Amniotic epithelial cell (primary cell): Measurements from ENCODE around the gene GMPPA.

Source experiments
- DNase-seq: peaks from one replicate; pipeline ENCODE4 v3.0.0-alpha.2; 2010; ENCODE audit warnings: low read depth

GMPPA gene

GRCh38 chr2:219486380-219486959 is 12.2 kb upstream of the GMPPA start:
- no peak for DNase-seq

GRCh38 chr2:219488149-219488843 is 10.4 kb upstream of the GMPPA start:
- no peak for DNase-seq

- DNase-seq, result no peak
These were observed 9.9 kb upstream of the GMPPA start for GRCh38 chr2:219488844-219489194.

- DNase-seq, result no peak
These were observed 9.4 kb upstream of the GMPPA start for GRCh38 chr2:219489315-219489714.

- no peak for DNase-seq
These were observed 8.5 kb upstream of the GMPPA start for GRCh38 chr2:219490186-219490585.

GRCh38 chr2:219490600-219491130 is 8.0 kb upstream of the GMPPA start:
- DNase-seq, result no peak

GRCh38 chr2:219491278-219491963 is 7.3 kb upstream of the GMPPA start:
- no peak for DNase-seq

GRCh38 chr2:219492575-219492974 is 6.1 kb upstream of the GMPPA start:
- no peak for DNase-seq

GRCh38 chr2:219493086-219493485 is 5.6 kb upstream of the GMPPA start:
- no peak for DNase-seq

GRCh38 chr2:219494952-219495530 is 3.6 kb upstream of the GMPPA start:
- DNase-seq, result no peak

GRCh38 chr2:219495531-219496122 is 3.1 kb upstream of the GMPPA start:
- DNase-seq, result peak; percentile 75

GRCh38 chr2:219496247-219496824 is 2.4 kb upstream of the GMPPA start:
- no peak for DNase-seq

- no peak for DNase-seq
These were observed 1.7 kb upstream of the GMPPA start for GRCh38 chr2:219496825-219497494.

GRCh38 chr2:219497495-219498279 is 1.0 kb upstream of the GMPPA start:
- DNase-seq, result peak; percentile 82

GRCh38 chr2:219499058-219499307 is 292 bp downstream of the GMPPA start:
- DNase-seq, result no peak

GRCh38 chr2:219499555-219499954 is 864 bp downstream of the GMPPA start:
- no peak for DNase-seq

- peak; percentile 57 for DNase-seq
These were observed 1.4 kb downstream of the GMPPA start for GRCh38 chr2:219500135-219500534.

- no peak for DNase-seq
These were observed 3.2 kb downstream of the GMPPA start for GRCh38 chr2:219501849-219502248.

- DNase-seq, result no peak
These were observed 3.9 kb downstream of the GMPPA start for GRCh38 chr2:219502618-219503017.

GRCh38 chr2:219505585-219505984 is 6.9 kb downstream of the GMPPA start:
- DNase-seq, result no peak
